Measurements from ENCODE around the gene TTLL4. TPM values are rescaled to one million over a fixed set of nuclear protein-coding genes. Genes with fewer than 3 reads are reported as not detected.

TTLL4 gene
- total and polyA plus RNA-seq, 10 donors: 6.2 to 40.5 (median 19.6) TPM

- peaks cover 0 to 3% (median 0%) of the 10 kb centered on the region in 6 donors for H3K36me3 ChIP-seq
- 27 to 52% (median 46%) methylated on average over 1 of the region's 1 CpG for WGBS, 5 donors
- no peak overlapping the region for H3K27ac ChIP-seq
- H3K4me1 ChIP-seq: peaks cover 0 to 23% (median 12%) of the 10 kb centered on the region in 6 donors
- intact Hi-C loops (cut with DNase I; ENCODE audit: low total_unique reads): no loop called here
- H3K27me3 ChIP-seq (replicated peaks in 1 of 7): peaks cover 0 to 50% (median 16%) of the 10 kb centered on the region in 7 donors
- TF ChIP-seq CTCF (IDR thresholded peaks at IDR 0.05 in 8 of 11, conservative IDR thresholded peaks at IDR 0.05 in 3 of 11): no peak
- no peak for TF ChIP-seq POLR2A (IDR thresholded peaks at IDR 0.05)
- no peak for TF ChIP-seq POLR2AphosphoS5 (IDR thresholded peaks at IDR 0.05)
- no peak for DNase-seq
- no peak overlapping the region for H3K4me3 ChIP-seq
- peaks cover 0 to 5% (median 0%) of the 10 kb centered on the region in 8 donors for H3K9me3 ChIP-seq
Measured at GRCh38 chr2:218785103-218785502, 74.5 kb downstream of the TTLL4 start.

GRCh38 chr2:218786133-218786532 is 75.5 kb downstream of the TTLL4 start:
- 71 to 89% (median 84%) methylated on average over 3 of the region's 3 CpGs for WGBS, 5 donors
- no peak for DNase-seq
- Histone ChIP-seq H3K27ac (no peak overlapping the region), H3K4me3 (no peak overlapping the region), H3K9me3 (peaks cover 0 to 5% (median 0%) of the 10 kb centered on the region in 8 donors), H3K27me3 (replicated peaks in 1 of 7) (peaks cover 0 to 39% (median 16%) of the 10 kb centered on the region in 7 donors), H3K36me3 (peaks cover 0 to 3% (median 0%) of the 10 kb centered on the region in 6 donors), H3K4me1 (peaks cover 0 to 18% (median 11%) of the 10 kb centered on the region in 6 donors)
- TF ChIP-seq CTCF (IDR thresholded peaks at IDR 0.05 in 8 of 11, conservative IDR thresholded peaks at IDR 0.05 in 3 of 11) (no peak), POLR2AphosphoS5 (IDR thresholded peaks at IDR 0.05) (no peak), POLR2A (IDR thresholded peaks at IDR 0.05) (no peak)
- intact Hi-C loops (cut with DNase I; ENCODE audit: low total_unique reads): no loop called here

GRCh38 chr2:218788529-218789255 is 78.1 kb downstream of the TTLL4 start:
- Histone ChIP-seq H3K27ac (no peak overlapping the region), H3K27me3 (replicated peaks in 1 of 7) (peaks cover 0 to 14% (median 0%) of the 10 kb centered on the region in 7 donors), H3K4me1 (no peaks in the 10 kb centered on the region), H3K9me3 (peaks cover 0 to 5% (median 0%) of the 10 kb centered on the region in 8 donors), H3K36me3 (peaks cover 0 to 3% (median 0%) of the 10 kb centered on the region in 6 donors), H3K4me3 (no peak overlapping the region)
- WGBS, 5 donors: 79 to 96% (median 93%) methylated on average over 2 of the region's 2 CpGs
- no peak for DNase-seq
- intact Hi-C loops (cut with DNase I; ENCODE audit: low total_unique reads): no loop called here
- TF ChIP-seq POLR2AphosphoS5 (IDR thresholded peaks at IDR 0.05) (no peak), POLR2A (IDR thresholded peaks at IDR 0.05) (no peak), CTCF (IDR thresholded peaks at IDR 0.05 in 8 of 11, conservative IDR thresholded peaks at IDR 0.05 in 3 of 11) (no peak)

GRCh38 chr2:218792433-218792832 is 81.8 kb downstream of the TTLL4 start:
- Histone ChIP-seq H3K4me1 (no peaks in the 10 kb centered on the region), H3K36me3 (peaks cover 0 to 3% (median 0%) of the 10 kb centered on the region in 6 donors), H3K9me3 (peaks cover 0 to 5% (median 0%) of the 10 kb centered on the region in 8 donors), H3K27ac (no peak overlapping the region), H3K27me3 (replicated peaks in 1 of 7) (no peaks in the 10 kb centered on the region), H3K4me3 (no peak overlapping the region)
- intact Hi-C loops (cut with DNase I; ENCODE audit: low total_unique reads): no loop called here
- TF ChIP-seq POLR2A (IDR thresholded peaks at IDR 0.05) (no peak), POLR2AphosphoS5 (IDR thresholded peaks at IDR 0.05) (no peak), CTCF (IDR thresholded peaks at IDR 0.05 in 8 of 11, conservative IDR thresholded peaks at IDR 0.05 in 3 of 11) (no peak)
- WGBS, 5 donors: 81 to 95% (median 92%) methylated on average over 1 of the region's 1 CpG
- DNase-seq: no peak
